KBM-7 (cell line): ENCODE measurements around the gene JOSD2.
"Not testable (repeated sequence)": the region's sequence is repeated elsewhere in the genome, so short reads cannot be mapped to it uniquely, and the experiment has no call there.

Experiments
- DNase-seq: peaks from one replicate; pipeline ENCODE4 v3.0.0-alpha.2; 2015
- in situ Hi-C: fragments of 300-500 bp; cut with MboI; formaldehyde crosslinking; loops from 2 replicates; pipeline ENCODE4 v1.14.3; 2020; ENCODE audit warnings: low sequenced_read_pairs, low pct_unique_long_range_greater_than_20kb, mixed read lengths

Gene JOSD2

DNA sequence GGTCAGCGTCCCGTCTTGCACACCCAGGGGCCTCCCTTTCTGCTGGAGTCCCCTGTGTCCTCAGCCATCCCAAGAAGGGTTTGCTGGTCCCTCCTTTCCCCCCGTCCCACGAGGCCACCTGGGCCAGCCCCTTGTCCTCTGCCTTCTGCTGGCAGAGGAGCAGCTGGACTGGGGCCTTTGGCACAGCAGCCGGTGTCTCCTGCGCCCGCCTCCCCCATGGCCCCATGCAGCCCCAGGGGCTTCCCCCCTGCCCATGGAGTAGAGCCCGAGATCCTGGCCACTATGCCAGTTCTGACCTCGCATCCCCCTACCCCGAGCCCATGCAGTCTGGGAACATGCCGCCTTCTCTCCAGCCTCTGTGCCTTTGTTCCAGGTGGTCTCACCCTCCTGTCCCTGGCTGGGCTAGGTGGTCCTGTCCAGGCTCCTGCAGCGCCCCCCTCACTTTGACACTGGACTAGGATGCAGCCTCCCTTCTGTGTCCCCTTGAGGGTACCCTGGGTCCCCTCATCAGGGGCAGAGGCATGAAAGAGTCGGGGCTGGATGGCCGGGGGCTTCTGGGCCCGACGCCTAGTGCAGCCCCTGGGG, 28.6 kb downstream of the JOSD2 start:
- in situ Hi-C loops: no loop called here
- DNase-seq: no peak

DNA sequence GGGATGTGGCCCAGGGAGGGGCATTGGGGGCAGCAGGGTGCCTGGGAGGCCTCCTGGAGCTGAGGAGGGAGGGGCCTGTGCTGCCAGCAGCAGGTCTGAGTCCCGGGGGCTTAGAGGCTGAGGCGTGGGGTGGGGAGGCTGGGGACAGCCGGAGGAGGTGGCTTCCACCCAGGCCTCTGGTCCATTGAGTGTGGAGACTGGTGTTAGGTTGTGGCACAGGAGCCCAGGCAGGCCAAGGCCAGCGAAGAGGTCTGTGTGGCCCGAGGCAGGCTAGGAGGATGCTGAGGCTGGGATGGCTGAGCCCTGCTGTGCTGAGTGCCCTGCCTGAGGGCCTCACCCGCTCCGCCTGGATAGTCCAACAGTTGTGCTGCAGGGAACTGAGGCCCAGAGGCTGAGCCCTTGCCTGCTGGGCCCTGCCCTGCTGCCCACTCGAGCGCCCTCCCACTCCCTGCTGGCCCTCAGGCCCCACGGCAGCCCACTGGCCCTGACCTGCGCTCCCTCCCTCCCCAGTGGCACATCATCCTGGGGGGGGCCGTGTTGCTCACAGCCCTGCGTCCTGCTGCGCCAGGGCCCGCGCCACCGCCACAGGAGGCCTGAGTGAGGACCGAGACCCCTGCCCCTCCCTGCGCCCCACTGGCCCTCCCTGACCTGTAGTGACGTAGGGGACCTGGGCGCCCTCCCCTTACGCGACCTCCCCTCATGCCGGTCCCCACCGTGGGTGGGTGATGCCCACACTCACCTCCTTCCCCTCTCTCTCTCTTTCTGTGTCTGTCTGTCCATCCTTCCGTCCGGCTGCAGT, 29.4 kb downstream of the JOSD2 start:
- in situ Hi-C loops: no loop called here
- no peak for DNase-seq

DNA sequence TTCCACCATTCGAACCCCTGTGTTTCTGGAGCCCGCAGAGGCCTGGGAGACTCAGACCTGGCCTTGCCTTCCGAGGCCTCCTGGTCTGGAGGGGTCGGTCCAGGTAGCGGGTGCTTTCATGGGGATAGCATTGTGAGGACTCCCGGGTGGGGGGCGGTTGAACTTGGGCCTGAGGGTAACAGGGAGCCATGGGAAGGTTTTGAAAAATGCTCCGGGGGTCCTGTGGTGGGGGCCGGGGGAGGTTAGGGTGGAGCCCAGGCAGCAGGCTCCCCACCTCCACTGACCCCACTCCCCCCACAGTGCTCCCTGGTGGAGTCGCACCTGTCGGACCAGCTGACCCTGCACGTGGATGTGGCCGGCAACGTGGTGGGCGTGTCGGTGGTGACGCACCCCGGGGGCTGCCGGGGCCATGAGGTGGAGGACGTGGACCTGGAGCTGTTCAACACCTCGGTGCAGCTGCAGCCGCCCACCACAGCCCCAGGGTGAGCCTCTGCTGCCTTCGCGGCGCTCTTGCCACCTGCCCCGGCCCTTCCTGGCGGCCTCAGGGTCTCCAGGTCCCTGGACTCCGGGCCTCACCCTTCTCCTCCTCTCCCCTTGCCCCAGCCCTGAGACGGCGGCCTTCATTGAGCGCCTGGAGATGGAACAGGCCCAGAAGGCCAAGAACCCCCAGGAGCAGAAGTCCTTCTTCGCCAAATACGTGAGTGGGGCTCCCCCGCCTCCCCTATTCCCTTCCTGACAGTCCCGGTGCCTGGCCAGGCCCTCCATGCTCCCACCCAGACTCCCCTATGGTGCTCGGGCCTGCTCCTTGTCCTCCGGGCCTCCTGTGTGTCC, 30.5 kb downstream of the JOSD2 start:
- no peak for DNase-seq
- in situ Hi-C loops: no loop called here

DNA sequence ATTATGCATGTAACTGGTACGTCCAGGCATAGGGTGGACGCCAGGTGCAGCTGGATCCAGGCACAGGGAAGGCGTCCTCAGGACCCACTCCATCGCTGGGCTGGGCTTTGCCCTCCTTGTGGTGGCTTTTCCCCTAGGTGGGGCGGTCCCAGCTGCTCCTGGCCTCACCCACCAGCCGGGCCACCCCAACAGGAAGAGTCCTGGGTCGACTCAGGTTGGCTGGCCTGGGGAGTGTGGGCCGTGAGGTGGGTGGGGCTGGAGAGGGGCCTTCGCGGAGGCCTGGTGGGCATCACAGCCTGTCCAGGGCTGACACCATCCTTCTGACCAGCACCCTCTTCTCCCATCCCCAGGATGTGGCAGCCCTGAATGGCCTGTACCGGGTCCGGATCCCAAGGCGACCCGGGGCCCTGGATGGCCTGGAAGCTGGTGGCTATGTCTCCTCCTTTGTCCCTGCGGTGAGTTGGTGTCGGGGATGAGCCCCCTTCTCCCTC, 31.2 kb downstream of the JOSD2 start:
- DNase-seq: no peak
- in situ Hi-C loops: no loop called here

DNA sequence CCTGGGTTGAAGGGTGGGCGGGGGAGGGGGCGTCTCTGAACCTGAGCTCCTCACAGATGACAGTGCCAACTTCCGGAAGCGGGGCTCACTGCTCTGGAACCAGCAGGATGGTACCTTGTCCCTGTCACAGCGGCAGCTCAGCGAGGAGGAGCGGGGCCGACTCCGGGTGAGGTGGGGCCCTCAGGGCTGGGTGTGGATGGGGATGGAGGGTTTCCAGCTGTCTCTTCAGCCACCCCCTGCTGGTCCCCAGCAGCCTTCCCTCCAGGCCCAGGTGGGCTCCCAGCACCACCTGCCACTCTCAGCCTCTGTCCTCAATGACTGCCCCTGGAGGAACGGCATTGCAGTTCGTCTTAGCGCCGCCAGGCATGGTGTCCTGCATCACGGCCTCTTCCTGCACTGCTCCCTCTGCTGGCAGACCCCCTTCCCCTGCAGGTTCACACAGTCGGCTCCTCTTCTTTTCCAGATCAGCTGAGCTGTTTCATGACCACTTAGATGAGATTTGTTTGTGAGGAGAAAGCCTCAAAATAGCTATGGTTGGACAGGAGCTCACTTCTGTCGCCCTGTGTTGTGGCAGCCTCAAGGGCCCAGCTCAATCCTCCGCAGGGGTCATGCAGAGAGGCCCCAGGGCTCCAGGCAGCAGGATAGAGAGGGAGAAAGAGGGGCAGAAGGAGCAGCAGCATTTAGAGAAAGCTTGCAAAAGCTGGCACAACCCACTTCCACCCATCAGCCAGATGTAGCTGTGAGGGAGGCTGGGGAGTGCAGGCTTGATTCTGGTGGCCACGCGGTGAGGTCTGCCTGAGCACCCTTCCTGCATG, 31.9 kb downstream of the JOSD2 start:
- peak; percentile 79 for DNase-seq
- in situ Hi-C loops: no loop called here

DNA sequence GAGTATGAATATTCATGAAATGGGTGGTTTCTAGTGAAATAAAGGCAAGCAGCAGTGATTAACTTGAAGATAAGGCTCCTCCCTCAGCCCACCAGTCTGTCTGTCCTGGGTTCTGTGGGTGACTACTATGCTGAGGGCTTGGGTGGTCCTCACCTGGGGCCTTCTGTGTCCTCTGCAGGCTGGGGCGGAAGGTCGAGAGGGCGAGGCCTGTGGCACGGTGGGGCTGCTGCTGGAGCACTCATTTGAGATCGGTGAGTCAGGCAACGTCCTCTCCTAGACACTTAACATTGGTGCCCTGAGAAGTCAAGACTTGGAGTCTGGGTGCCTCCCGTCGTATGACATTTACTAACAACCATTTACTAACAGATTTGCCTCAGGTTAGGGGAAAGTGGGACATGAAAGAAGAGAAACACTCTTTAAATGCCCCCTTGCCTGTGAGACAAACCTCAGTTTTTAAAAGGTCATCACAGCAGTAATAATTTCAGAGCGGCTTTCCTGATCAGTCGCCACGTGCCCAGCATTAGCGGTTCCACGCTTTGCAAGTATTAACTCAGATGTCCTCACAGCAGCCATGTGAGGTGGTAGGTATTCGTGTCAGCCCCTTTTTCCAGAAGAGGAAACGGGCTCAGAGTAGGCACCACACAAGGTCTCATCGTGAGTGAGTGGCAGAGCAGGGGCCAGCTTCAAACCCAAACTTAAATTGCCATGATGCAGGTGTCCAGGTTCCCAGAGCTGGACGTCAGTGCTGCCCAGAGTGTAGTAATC, 33.1 kb downstream of the JOSD2 start:
- in situ Hi-C loops: no loop called here

DNA sequence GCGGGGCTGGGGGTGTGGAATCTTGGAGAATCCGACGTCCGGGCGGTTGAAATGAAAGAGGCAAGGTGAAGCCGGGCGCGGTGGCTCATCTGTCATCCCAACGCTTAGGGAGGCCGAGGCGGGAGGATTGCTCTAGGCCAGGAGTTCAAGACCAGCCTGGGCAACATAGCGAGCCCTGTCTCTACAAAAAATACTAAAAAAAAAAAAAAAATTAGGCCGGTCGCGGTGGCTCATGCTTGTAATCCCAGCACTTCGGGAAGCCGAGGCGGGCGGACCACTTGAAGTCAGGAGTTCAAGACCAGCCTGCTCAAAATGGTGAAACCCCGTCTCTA, 34.1 kb downstream of the JOSD2 start:
- DNase-seq: no peak
- in situ Hi-C loops: no loop called here

More for the DNA sequence above, 33.1 kb downstream of the JOSD2 start:
- DNase-seq: no peak

DNA sequence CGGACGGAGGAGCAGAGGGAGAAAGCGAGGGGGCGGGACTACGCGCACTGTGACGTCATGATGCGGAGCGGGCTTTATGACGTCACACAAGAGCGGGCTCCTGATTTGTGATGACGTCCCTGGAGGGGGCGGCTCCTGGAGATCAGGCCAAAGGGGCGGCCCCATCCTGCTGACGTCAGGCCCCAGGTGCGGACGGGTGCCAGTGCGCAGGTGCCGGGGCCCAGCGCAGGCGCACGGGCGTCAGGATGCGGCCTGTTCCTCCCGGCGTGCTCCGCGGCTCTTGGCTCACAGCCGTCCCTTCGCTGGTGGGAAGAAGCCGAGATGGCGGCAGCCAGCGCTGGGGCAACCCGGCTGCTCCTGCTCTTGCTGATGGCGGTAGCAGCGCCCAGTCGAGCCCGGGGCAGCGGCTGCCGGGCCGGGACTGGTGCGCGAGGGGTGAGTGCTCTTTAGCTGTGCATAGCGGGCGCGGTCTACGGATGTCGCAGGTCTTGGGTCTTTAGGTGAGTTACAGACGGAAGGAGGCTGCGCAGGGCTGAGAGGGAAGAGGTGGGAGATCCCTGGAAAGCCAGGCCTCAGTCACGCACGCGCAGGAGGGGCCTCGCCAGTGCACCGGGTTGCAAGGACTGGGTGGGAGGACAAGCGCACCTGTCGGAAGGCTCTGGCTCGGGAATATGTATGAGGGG, 34.6 kb downstream of the JOSD2 start, which contains the start of the genes EMC10 and GARIN5A:
EMC10 (plus strand) TSS at position 284 of the 683 bp plus-strand sequence; CDS start at position 322, 38 bp downstream.
GARIN5A (minus strand) TSS at position 625 of the 683 bp plus-strand sequence; CDS start at position 165, 460 bp downstream.
- peak; percentile 45 for DNase-seq
- in situ Hi-C loops: no loop called here

DNA sequence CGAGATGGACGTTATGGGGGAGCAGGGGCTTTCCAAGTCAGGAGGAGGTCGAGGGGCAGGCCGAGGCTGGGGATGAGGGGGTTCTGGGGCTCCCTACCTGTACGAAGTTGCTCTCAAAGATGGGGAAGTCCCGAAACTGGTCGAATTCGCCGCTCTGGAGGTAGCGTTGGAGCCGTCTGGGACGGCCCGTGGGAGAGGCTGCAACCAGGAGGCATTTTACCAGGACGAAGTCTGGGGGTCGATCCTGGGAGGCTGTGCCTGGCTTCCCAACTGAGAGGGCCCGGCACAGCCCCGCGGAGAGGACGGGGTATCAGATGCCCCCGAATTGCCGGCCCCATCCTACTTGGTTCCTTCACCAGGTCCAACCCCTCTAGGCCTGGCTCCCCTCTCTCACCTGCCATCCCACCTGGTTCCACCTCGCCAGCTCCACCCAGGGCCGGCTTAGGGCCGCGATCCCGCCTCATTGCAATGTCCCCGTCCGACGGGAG, 35.2 kb downstream of the JOSD2 start:
- no peak for DNase-seq
- in situ Hi-C loops: no loop called here

DNA sequence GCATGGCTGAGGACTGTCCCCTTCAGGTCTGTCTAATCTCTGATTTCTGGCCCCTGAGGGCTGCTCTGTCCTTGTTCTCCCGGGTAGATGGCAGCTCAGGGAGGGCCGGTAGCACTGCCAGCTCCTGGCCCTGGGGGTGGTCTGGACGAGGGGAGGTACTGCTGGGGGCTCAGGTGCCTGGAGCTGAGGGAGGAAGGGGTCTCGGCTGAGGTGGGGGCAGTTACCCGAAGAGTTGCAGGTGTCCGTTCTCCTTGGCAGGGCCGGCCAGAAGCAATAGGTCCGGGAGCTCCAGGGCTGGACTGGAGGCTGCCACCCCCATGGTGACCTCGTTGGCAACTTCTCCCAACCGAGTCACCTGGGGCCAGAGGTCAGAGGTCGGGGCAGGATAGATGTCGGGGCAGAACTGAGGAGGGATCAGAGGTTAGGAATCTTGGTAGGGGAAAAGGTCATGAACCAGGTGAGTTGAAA, 35.9 kb downstream of the JOSD2 start:
- no peak for DNase-seq
- in situ Hi-C loops: no loop called here

DNA sequence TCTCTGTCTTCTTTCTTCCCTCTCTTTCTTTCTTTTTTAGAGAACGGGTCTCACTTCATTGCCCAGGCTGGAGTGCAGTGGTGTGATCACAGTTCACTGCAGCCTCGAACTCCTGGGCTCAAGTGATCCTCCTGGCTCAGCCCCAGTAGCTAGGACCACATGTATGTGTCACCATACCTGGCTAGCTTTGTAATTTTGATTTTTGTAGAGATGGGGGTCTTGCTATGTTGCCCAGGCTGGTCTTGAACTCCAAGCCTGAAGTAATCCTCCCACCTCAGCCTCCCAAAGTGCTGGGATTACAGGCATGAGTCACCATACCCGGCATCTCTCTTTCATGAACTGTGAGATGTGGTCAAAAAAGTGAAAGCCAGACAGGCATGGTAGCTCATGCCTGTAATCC, 37.7 kb downstream of the JOSD2 start:
- DNase-seq, in situ Hi-C loops: not testable (repeated sequence)

DNA sequence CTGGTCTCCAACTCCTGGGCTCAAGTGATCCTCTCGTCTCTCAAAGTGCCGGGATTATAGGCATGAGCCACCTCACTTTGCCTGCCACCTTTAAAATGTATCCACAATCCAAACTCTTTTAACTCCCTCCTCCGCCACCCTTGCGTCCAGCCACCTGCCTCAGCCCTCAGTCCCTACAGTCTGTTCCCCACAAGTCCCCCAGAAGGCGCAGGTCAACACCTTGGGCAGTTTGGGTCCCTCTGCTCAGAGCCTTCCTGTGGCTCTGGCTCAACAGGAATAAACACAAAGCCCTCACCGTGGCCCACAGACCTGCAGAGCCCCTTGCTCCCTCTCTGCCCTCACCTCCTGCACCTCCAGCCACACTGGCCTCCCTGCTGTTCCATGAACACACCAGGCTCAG, 42.2 kb downstream of the JOSD2 start:
- no peak for DNase-seq
- in situ Hi-C loops: no loop called here

DNA sequence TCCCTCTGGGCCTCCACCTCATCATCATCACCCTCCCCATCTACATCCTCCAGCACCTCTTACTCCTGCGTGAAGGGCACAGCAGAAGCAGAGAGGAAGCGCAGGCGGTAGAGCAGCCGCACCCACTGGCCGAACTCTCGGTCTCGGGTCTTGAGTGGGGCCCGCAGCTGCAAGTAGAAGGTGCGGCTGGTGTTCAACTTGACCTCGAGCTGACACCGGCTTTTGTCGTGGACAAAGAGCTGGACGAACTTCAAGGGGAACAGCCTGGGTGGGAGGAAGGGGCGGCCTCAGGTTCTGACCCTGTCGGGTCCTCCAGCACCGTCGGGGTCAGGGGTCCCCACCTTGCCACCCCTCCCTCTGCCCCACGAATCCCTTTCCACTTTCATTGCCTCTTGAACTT, 43.4 kb downstream of the JOSD2 start:
- DNase-seq: no peak
- in situ Hi-C loops: no loop called here

DNA sequence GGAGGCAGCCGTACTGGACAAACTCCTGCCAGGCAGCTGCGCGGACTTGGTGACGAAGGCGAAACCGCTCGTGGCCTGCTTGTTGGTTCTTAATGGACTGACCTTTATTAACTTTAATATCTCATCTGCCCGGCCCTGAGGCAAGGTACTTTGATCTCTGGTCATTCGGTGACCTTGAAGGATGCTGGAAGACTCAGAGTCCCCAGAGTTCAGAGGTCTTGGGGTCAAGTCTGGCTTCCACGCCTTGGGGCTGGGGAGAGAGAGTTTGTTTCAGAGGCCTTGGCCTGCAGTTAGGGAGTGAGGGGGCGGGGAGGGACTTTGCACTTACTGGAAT, 44.3 kb downstream of the JOSD2 start:
- in situ Hi-C loops: no loop called here
- no peak for DNase-seq

DNA sequence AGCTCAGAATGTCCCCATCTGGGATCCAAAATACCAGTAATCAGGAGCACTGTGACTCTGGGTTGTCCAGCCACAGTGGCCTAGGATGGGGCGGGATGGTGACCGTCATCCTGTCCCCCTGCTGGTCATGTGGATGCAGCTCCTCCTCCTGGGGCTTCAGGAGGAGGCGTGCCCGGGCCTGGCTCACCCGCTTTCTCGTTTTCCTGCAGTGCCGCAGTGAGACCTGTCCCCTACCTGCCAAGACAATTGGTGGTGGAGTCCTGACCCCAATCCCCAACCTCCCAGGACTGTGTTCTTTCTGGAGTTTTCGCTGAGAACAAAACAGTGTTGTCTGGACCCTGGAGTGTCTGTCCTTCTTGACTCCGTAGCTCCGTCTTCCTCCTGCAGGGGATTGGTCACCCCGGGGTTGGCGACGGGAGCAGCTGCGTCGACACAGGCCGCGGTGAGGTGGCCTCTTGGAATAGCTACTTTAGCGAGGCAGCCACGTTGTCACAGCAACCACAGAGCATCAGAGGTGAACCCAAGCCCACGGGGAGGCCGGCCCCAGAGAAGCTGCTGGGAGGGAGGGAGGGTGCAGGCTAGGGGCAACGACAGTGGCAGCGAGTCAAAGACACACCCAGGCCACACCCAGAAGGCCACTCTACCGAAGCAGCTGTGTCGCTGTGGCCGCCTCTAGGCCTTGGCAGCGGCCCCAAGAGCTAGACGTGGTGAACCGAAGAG, 44.8 kb downstream of the JOSD2 start:
- in situ Hi-C loops: no loop called here
- no peak for DNase-seq

DNA sequence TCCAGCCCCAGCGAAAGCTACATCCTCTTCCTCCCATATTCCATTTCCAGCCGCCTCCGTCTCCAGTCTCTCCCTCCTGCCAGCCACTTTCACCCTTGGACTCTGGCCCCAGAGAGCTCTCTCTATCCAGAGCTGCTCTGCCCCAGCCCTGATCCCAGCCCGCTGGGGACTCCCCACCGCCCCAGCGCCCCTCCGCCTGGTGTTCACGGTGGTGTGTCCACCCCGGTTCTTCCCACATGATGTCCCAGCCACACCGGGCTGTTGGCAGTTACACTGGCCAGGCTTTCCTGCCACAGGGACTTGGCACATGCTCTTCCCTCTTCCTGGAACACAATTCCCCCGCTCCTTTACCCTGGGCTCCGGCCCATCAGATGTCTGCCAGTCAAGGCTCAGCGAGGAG, 46.0 kb downstream of the JOSD2 start:
- in situ Hi-C loops: no loop called here
- DNase-seq: no peak

DNA sequence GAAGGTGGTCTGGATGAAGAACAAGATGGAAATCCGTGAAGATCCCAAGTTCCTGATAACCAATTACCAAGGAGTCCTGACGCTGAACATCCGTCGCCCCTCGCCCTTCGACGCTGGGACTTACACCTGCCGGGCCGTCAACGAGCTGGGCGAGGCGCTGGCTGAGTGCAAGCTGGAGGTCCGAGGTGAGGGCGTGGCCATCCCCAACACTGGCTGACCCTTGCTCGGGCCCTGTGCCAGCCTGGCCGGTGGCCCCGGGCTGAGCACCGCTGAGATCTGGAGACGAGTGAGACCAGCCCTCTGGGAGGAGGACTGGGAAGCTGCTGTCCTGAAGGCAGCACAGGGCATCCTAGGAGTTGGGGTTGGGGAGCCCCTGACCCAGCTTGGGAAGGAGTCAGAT, 46.6 kb downstream of the JOSD2 start:
- in situ Hi-C loops: no loop called here
- DNase-seq: no peak
